Measurements from ENCODE around the gene KLHL5.

GRCh38 chr4:39021631-39022030 is 40.4 kb upstream of the KLHL5 start:
- no peak for TF ChIP-seq CTCF (IDR thresholded peaks at IDR 0.05)
- no peak for TF ChIP-seq REST (IDR thresholded peaks at IDR 0.05; ENCODE audit: insufficient read depth in 1 of 2, low read depth in 2 of 2, low read length in 1 of 2)
- TF ChIP-seq POLR2AphosphoS5 (IDR thresholded peaks at IDR 0.05; ENCODE audit: low read depth, low read length), result no peak

All from Panc1 (cell line).